Cardiac fibroblast (primary cell): Measurements from ENCODE around the gene MPPED2.

Experiments
- DNase-seq, 2 donors: peaks; one replicate each; pipeline versions ENCODE4 v3.0.0 to v3.0.0-alpha.2; 2010; ENCODE audit warnings: low read depth in 2 of 2
- H3K4me3 ChIP-seq, 2 donors: replicated peaks in 1 of 2; 1 replicate in 1 of 2; 2 replicates in 1 of 2; pipeline ENCODE4 v1.5.1; 2011; ENCODE audit warnings: low read depth in 2 of 2, low read length in 2 of 2, mild to moderate bottlenecking in 2 of 2, moderate library complexity in 1 of 2
- TF ChIP-seq, protein P1 (sequence below): IDR thresholded peaks from one replicate; pipeline ENCODE4 v1.5.1; 2011; ENCODE audit warnings: low read depth, mild to moderate bottlenecking, low read length, inconsistent platforms

MPPED2 gene

GRCh38 chr11:30412509-30412908 lies 173.6 kb downstream of the MPPED2 start:
- DNase-seq: no peak
- H3K4me3 ChIP-seq: no peak overlapping the region
- TF ChIP-seq, protein P1, sequence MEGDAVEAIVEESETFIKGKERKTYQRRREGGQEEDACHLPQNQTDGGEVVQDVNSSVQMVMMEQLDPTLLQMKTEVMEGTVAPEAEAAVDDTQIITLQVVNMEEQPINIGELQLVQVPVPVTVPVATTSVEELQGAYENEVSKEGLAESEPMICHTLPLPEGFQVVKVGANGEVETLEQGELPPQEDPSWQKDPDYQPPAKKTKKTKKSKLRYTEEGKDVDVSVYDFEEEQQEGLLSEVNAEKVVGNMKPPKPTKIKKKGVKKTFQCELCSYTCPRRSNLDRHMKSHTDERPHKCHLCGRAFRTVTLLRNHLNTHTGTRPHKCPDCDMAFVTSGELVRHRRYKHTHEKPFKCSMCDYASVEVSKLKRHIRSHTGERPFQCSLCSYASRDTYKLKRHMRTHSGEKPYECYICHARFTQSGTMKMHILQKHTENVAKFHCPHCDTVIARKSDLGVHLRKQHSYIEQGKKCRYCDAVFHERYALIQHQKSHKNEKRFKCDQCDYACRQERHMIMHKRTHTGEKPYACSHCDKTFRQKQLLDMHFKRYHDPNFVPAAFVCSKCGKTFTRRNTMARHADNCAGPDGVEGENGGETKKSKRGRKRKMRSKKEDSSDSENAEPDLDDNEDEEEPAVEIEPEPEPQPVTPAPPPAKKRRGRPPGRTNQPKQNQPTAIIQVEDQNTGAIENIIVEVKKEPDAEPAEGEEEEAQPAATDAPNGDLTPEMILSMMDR: no peak

DNA sequence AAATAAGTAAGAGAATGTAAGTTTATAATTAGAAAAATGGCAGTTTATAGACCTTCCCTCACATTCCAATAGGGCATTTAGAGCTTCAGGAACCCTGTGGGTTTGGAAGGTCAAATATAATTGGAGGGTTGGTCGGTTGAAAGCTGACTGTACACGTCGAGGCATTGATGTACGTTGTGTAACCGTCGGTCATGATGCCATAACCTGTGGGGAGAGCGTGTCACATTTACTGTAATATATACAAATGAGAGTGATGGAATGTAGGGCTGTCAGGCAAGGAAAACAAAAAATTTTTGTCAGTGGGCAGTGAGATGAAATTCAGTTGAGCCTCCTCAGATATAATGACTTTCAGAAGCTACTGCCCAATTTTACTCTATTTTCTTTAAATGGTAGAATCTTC lies 174.8 kb downstream of the MPPED2 start:
- TF ChIP-seq, protein P1: no peak
- H3K4me3 ChIP-seq: no peak overlapping the region
- DNase-seq: no peak

DNA sequence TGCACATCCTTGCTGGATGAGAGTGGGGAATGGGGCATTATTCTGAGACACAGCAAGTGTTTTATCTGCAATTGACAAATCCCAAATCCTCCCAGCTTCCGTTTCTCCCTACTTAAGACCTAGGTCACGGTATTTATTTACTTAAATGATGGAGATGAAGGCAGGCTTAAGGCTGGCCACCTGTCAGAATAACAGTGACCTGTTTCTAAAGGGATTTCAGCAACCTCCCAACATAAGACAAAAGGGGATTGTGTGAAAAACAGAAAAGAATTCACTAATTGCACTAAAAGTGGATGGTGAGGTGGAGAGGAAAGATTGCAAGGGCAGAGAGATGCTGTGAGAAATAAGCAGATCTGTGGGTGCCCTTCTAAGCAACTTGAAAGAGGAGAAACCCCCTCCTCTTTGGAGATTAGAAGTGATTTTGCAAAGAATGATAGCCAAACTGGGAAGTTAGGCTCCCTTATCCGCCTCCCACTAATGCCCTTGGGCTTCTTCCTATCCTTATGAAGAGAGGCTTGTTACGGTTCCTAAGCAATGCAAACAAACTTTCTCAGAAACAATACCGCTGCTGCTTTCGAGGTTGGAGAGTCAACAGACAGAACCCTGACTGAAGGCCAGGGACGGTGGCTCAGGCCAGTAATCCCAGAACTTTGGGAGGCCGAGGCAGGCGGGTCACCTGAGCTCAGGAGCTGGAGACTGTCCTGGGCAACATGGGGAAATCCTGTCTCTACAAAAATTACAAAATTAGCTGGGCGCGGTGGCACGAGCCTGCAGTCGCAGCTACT lies 179.0 kb downstream of the MPPED2 start:
- H3K4me3 ChIP-seq: no peak overlapping the region
- no peak for DNase-seq
- TF ChIP-seq, protein P1: no peak

- no peak for DNase-seq
- TF ChIP-seq, protein P1: no peak
- H3K4me3 ChIP-seq: no peak overlapping the region
Observed at GRCh38 chr11:30405385-30405784, 180.8 kb downstream of the MPPED2 start.

DNA sequence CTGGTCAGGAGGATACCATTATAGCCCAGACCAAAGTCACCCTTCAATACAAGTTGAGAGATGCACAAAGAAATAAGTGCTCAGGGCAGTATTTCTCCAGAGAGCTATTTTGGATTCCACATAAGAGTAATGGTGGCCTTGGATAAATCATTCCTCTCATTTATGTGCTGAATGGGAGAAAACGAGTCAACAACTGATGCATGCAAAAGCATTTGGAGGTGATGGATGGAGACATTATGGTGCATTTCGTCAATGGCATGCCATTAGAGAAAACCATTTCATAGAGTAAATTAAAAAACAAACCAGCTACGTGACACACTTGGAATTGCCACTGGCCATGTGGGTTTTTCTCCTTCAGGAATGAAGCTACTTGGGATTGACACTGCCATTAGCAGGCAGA lies 182.0 kb downstream of the MPPED2 start:
- TF ChIP-seq, protein P1: no peak
- no peak overlapping the region for H3K4me3 ChIP-seq
- no peak for DNase-seq

- DNase-seq: no peak
- H3K4me3 ChIP-seq: no peak overlapping the region
- TF ChIP-seq, protein P1: no peak
Observed at GRCh38 chr11:30395751-30396150, 190.4 kb downstream of the MPPED2 start.

DNA sequence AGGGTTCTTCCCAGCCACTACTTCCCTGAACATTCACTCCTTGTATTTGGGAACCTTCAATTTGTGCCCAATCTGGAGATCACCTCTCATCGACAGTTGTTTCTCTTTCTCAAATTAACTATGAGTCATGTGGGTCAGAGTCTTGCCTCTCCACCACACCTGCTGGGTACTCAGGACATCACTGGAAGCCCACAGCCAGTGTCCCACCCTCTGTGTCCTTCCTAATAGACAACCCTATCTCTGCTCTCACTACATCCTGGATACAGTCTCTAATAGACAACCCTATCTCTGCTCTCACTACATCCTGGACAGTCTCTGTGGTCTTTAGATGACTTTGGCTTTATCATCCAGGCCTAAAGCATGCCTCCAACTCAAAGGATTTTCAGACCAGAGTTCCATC lies 193.1 kb downstream of the MPPED2 start:
- DNase-seq: no peak
- no peak overlapping the region for H3K4me3 ChIP-seq
- TF ChIP-seq, protein P1: no peak
